ENCODE results near the gene M1AP.

The M1AP gene

DNA sequence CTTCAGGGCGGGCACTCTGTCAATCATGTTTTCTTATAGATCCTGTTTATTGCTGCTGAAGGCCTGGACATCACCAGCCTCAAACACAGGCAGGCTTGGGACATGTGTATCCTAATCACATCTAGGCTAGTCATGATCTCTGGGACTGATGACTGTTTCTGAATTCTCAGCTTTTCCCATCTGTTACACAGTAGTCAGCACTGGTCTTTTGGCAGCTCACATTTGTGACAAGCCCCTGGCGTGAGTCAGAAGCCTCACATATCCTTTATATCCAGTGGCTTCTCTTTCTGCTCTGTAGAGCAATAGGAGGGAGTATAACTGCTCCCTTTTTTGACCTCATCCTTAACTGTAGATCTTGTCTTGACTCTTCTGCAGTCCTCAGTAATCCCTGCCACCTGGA, 10.4 kb upstream of the M1AP start:
- H3K79me1 ChIP-seq (replicated peaks; ENCODE audit: low read length, poor library complexity, severe bottlenecking), result peaks cover 7% of the 10 kb centered on the region
- H2AK5ac ChIP-seq (ENCODE audit: low read length, severe bottlenecking), result no peak overlapping the region
- H3K4me2 ChIP-seq (ENCODE audit: low read length, poor library complexity, severe bottlenecking), result no peak overlapping the region
- no peak overlapping the region for H4K8ac ChIP-seq (ENCODE audit: low read length)
- no peak overlapping the region for H2BK12ac ChIP-seq (ENCODE audit: low read length in 2 of 2)
- no peaks in the 10 kb centered on the region for H3K27me3 ChIP-seq (ENCODE audit: control insufficient read depth in 1 of 2, insufficient read depth in 1 of 2, low read length in 2 of 2)
- 72% methylated on average over 2 of the region's 2 CpGs for WGBS
- peaks cover 7% of the 10 kb centered on the region for H3K4me1 ChIP-seq (ENCODE audit: control insufficient read depth, insufficient read depth, low read depth, low read length)
- H3K4ac ChIP-seq (ENCODE audit: low read depth in 1 of 2, low read length in 2 of 2), result no peak overlapping the region
- H3K14ac ChIP-seq (ENCODE audit: low read length in 2 of 2), result no peak overlapping the region
- no peaks in the 10 kb centered on the region for H3K9me3 ChIP-seq (ENCODE audit: control insufficient read depth, low read length)
- H3K36me3 ChIP-seq (ENCODE audit: control insufficient read depth in 1 of 2, insufficient read depth in 2 of 2, low read depth in 1 of 2, low read length in 2 of 2), result peaks cover 5 to 19% of the 10 kb centered on the region in 2 experiments
- H3K23ac ChIP-seq (ENCODE audit: low read length in 2 of 2), result no peak overlapping the region
- H3K4me3 ChIP-seq (ENCODE audit: insufficient read depth in 1 of 2, low read depth in 1 of 2, low read length in 2 of 2), result no peak overlapping the region
- DNase-seq, result peak; percentile 14
- H2BK120ac ChIP-seq (ENCODE audit: low read depth, low read length), result no peak overlapping the region
- no peak overlapping the region for H2BK5ac ChIP-seq (ENCODE audit: low read depth, low read length, poor library complexity, severe bottlenecking)
- peak overlapping the region; percentile 28 for H3K9ac ChIP-seq (ENCODE audit: low read length)
- no peak overlapping the region for H2AFZ ChIP-seq (ENCODE audit: low read depth, low read length)
- H3K27ac ChIP-seq (ENCODE audit: low read length, poor library complexity, severe bottlenecking), result no peak overlapping the region
- no peak overlapping the region for H2BK15ac ChIP-seq (ENCODE audit: low read depth, poor library complexity, severe bottlenecking)
- H3K18ac ChIP-seq (ENCODE audit: low read depth in 1 of 2, low read length in 2 of 2), result no peak overlapping the region
- H4K91ac ChIP-seq (ENCODE audit: low read length), result no peak overlapping the region

DNA sequence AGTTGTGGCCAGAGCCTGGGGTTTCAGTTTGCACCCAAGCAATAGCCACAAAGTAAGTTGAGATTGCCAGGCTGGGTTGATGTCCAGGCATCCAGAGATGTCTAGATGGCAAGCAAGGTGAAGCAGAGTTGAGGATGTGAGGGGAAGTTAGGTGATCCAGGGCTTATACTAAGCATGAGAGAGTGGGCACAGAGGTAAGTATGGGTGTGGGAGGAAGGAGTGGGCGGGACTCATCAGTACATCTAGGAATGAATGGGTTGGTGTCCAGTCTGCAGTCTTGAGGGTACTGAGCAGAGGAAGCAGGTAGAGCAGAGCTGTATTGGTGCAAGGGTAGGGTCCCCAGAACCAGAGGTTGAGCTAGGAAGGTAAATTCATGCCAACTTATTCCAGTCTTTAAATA, 7.4 kb upstream of the M1AP start:
- Histone ChIP-seq H2AK5ac (ENCODE audit: low read length, severe bottlenecking) (no peak overlapping the region), H3K4ac (ENCODE audit: low read depth in 1 of 2, low read length in 2 of 2) (no peak overlapping the region), H3K14ac (ENCODE audit: low read length in 2 of 2) (no peak overlapping the region), H4K8ac (ENCODE audit: low read length) (no peak overlapping the region), H2BK5ac (ENCODE audit: low read depth, low read length, poor library complexity, severe bottlenecking) (no peak overlapping the region), H2BK12ac (ENCODE audit: low read length in 2 of 2) (no peak overlapping the region), H3K36me3 (ENCODE audit: control insufficient read depth in 1 of 2, insufficient read depth in 2 of 2, low read depth in 1 of 2, low read length in 2 of 2) (peaks cover 5% of the 10 kb centered on the region in 2 experiments), H2AFZ (ENCODE audit: low read depth, low read length) (no peak overlapping the region), H3K4me1 (ENCODE audit: control insufficient read depth, insufficient read depth, low read depth, low read length) (peaks cover 8% of the 10 kb centered on the region), H3K79me1 (replicated peaks; ENCODE audit: low read length, poor library complexity, severe bottlenecking) (peaks cover 7% of the 10 kb centered on the region), H3K27me3 (ENCODE audit: control insufficient read depth in 1 of 2, insufficient read depth in 1 of 2, low read length in 2 of 2) (no peaks in the 10 kb centered on the region), H3K18ac (ENCODE audit: low read depth in 1 of 2, low read length in 2 of 2) (no peak overlapping the region), H3K9ac (ENCODE audit: low read length) (no peak overlapping the region), H3K27ac (ENCODE audit: low read length, poor library complexity, severe bottlenecking) (no peak overlapping the region), H3K23ac (ENCODE audit: low read length in 2 of 2) (no peak overlapping the region), H3K9me3 (ENCODE audit: control insufficient read depth, low read length) (no peaks in the 10 kb centered on the region), H3K4me2 (ENCODE audit: low read length, poor library complexity, severe bottlenecking) (no peak overlapping the region), H4K91ac (ENCODE audit: low read length) (no peak overlapping the region), H3K4me3 (ENCODE audit: insufficient read depth in 1 of 2, low read depth in 1 of 2, low read length in 2 of 2) (no peak overlapping the region), H2BK15ac (ENCODE audit: low read depth, poor library complexity, severe bottlenecking) (no peak overlapping the region), H2BK120ac (ENCODE audit: low read depth, low read length) (no peak overlapping the region)
- 94% methylated on average over 1 of the region's 1 CpG for WGBS
- DNase-seq, result no peak

DNA sequence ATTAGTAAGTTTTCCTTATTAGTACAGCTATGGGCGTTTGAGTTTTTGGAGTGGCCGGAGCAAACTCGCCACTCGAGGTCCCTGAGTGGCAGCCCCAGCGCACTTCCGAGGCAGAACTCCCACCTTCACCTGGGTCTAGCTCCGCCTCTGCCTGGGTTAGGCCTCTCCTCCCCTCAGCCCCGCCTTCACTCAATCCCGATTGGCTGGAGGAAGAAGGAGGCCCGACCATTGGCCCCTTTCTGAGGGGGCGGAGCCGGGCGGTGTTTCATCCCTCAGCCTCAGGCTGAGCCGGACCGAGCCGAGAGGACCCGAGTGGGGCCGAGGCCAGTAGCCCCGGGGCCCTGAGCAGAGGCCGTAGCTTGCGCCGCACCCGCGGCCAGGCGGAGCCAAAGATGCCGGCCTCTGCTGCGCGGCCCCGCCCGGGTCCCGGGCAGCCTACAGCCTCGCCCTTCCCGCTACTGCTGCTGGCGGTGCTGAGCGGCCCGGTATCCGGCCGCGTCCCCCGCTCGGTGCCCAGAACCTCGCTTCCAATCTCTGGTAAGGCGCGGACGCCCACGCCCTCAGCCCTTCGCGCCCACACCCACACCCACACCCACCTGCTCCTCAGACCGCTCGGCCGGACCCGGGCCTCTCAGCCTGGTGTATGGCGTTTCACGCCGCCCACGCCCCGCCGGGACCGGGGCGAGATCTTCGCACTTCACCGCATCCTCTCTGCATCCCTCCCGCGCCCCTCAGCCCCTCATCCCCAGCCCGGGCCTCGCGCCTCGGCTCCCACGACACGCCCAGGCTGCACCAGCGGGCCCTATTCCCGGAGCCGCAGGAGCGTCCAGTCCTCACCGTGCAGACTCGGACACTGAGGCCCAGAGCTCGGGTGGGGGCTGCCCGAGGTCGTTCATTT, 6.1 kb upstream of the M1AP start, which contains the start of gene SEMA4F:
SEMA4F (plus strand) TSS at position 263 of the 898 bp plus-strand sequence; CDS start at position 393, 130 bp downstream.
- no peaks in the 10 kb centered on the region for H3K9me3 ChIP-seq (ENCODE audit: control insufficient read depth, low read length)
- H2BK12ac ChIP-seq (ENCODE audit: low read length in 2 of 2), result peak within 1 kb of the TSS in 1 of 2 experiments; percentile 39
- H3K4me1 ChIP-seq (ENCODE audit: control insufficient read depth, insufficient read depth, low read depth, low read length), result peaks cover 8% of the 10 kb centered on the region
- DNase-seq, result peak; percentile 95
- H3K18ac ChIP-seq (ENCODE audit: low read depth in 1 of 2, low read length in 2 of 2), result peak within 1 kb of the TSS; percentile 79
- H3K14ac ChIP-seq (ENCODE audit: low read length in 2 of 2), result no peak within 1 kb of the TSS
- H2BK5ac ChIP-seq (ENCODE audit: low read depth, low read length, poor library complexity, severe bottlenecking), result no peak within 1 kb of the TSS
- peaks cover 7% of the 10 kb centered on the region for H3K79me1 ChIP-seq (replicated peaks; ENCODE audit: low read length, poor library complexity, severe bottlenecking)
- H2AFZ ChIP-seq (ENCODE audit: low read depth, low read length), result peak within 1 kb of the TSS; percentile 87
- no peak within 1 kb of the TSS for H2AK5ac ChIP-seq (ENCODE audit: low read length, severe bottlenecking)
- H2BK120ac ChIP-seq (ENCODE audit: low read depth, low read length), result no peak within 1 kb of the TSS
- H3K9ac ChIP-seq (ENCODE audit: low read length), result peak within 1 kb of the TSS; percentile 82
- peak within 1 kb of the TSS; percentile 5 to 6 for H3K23ac ChIP-seq (ENCODE audit: low read length in 2 of 2)
- peaks cover 0 to 2% of the 10 kb centered on the region in 2 experiments for H3K27me3 ChIP-seq (ENCODE audit: control insufficient read depth in 1 of 2, insufficient read depth in 1 of 2, low read length in 2 of 2)
- H3K27ac ChIP-seq (ENCODE audit: low read length, poor library complexity, severe bottlenecking), result no peak within 1 kb of the TSS
- H4K8ac ChIP-seq (ENCODE audit: low read length), result peak within 1 kb of the TSS; percentile 49
- 2% methylated on average over 65 of the region's 79 CpGs for WGBS
- H3K4me3 ChIP-seq (ENCODE audit: insufficient read depth in 1 of 2, low read depth in 1 of 2, low read length in 2 of 2), result peak within 1 kb of the TSS; percentile 75 to 82
- H3K4ac ChIP-seq (ENCODE audit: low read depth in 1 of 2, low read length in 2 of 2), result peak within 1 kb of the TSS; percentile 51 to 84
- H4K91ac ChIP-seq (ENCODE audit: low read length), result peak within 1 kb of the TSS; percentile 74
- H3K4me2 ChIP-seq (ENCODE audit: low read length, poor library complexity, severe bottlenecking), result peak within 1 kb of the TSS; percentile 96
- peaks cover 5% of the 10 kb centered on the region in 2 experiments for H3K36me3 ChIP-seq (ENCODE audit: control insufficient read depth in 1 of 2, insufficient read depth in 2 of 2, low read depth in 1 of 2, low read length in 2 of 2)
- H2BK15ac ChIP-seq (ENCODE audit: low read depth, poor library complexity, severe bottlenecking), result no peak within 1 kb of the TSS

DNA sequence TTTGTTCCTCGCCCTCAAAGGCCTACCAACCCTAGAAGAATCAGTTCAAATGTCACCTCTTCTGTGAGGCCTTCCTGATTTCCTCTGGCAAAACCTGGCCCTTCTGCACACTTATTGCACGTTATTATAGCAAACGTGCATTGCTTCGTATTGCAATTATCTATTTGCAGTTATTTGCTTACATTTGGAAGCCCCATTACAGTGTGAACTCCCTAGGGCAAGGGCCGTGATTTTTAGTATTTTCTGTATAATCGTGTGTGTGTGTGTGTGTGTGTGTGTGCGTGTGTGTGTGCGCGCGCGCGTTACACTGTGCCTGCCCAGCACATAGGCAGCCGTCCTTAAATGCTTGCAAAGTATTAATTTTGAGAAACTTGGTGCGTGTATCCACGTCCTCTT, 5.5 kb upstream of the M1AP start:
- Histone ChIP-seq H3K36me3 (ENCODE audit: control insufficient read depth in 1 of 2, insufficient read depth in 2 of 2, low read depth in 1 of 2, low read length in 2 of 2) (peaks cover 5% of the 10 kb centered on the region in 2 experiments), H3K4me2 (ENCODE audit: low read length, poor library complexity, severe bottlenecking) (peak overlapping the region; percentile 65), H4K8ac (ENCODE audit: low read length) (no peak overlapping the region), H2AFZ (ENCODE audit: low read depth, low read length) (peak overlapping the region; percentile 72), H3K4ac (ENCODE audit: low read depth in 1 of 2, low read length in 2 of 2) (no peak overlapping the region), H3K4me1 (ENCODE audit: control insufficient read depth, insufficient read depth, low read depth, low read length) (peaks cover 8% of the 10 kb centered on the region), H3K9ac (ENCODE audit: low read length) (peak overlapping the region; percentile 39), H2AK5ac (ENCODE audit: low read length, severe bottlenecking) (no peak overlapping the region), H2BK120ac (ENCODE audit: low read depth, low read length) (no peak overlapping the region), H3K9me3 (ENCODE audit: control insufficient read depth, low read length) (no peaks in the 10 kb centered on the region), H3K23ac (ENCODE audit: low read length in 2 of 2) (no peak overlapping the region), H3K18ac (ENCODE audit: low read depth in 1 of 2, low read length in 2 of 2) (no peak overlapping the region), H3K27me3 (ENCODE audit: control insufficient read depth in 1 of 2, insufficient read depth in 1 of 2, low read length in 2 of 2) (peaks cover under 1 to 8% of the 10 kb centered on the region in 2 experiments), H3K4me3 (ENCODE audit: insufficient read depth in 1 of 2, low read depth in 1 of 2, low read length in 2 of 2) (peak overlapping the region; percentile 37 to 82), H3K79me1 (replicated peaks; ENCODE audit: low read length, poor library complexity, severe bottlenecking) (peaks cover 7% of the 10 kb centered on the region), H2BK12ac (ENCODE audit: low read length in 2 of 2) (no peak overlapping the region), H3K14ac (ENCODE audit: low read length in 2 of 2) (no peak overlapping the region), H2BK15ac (ENCODE audit: low read depth, poor library complexity, severe bottlenecking) (no peak overlapping the region), H2BK5ac (ENCODE audit: low read depth, low read length, poor library complexity, severe bottlenecking) (no peak overlapping the region), H3K27ac (ENCODE audit: low read length, poor library complexity, severe bottlenecking) (no peak overlapping the region), H4K91ac (ENCODE audit: low read length) (no peak overlapping the region)
- no peak for DNase-seq
- WGBS, result 42% methylated on average over 12 of the region's 15 CpGs
